Muscle layer of colon (tissue), 2 donors: ENCODE results near the gene ANK2.
"Not testable (repeated sequence)": the region's sequence is repeated elsewhere in the genome, so short reads cannot be mapped to it uniquely, and the experiment has no call there.

ENCODE experiments used
- H3K27ac ChIP-seq: one replicate; pipeline ENCODE4 v1.7.0; 2013; ENCODE audit warnings: low read depth, mild to moderate bottlenecking, low read length, moderate library complexity
- H3K27me3 ChIP-seq, 2 donors: one replicate each; pipeline ENCODE4 v1.7.0; 2013; ENCODE audit warnings: low read length in 2 of 2, mild to moderate bottlenecking in 2 of 2; ENCODE audit not compliant: insufficient read depth in 2 of 2, control insufficient read depth in 1 of 2
- H3K36me3 ChIP-seq: one replicate; pipeline ENCODE4 v1.7.0; 2013; ENCODE audit warnings: mild to moderate bottlenecking, low read length; ENCODE audit not compliant: insufficient read depth
- H3K4me1 ChIP-seq: one replicate; pipeline ENCODE4 v1.7.0; 2013; ENCODE audit warnings: mild to moderate bottlenecking, low read length; ENCODE audit not compliant: insufficient read depth
- H3K4me3 ChIP-seq, 2 donors: one replicate each; pipeline ENCODE4 v1.7.0; 2013; ENCODE audit warnings: low read length in 2 of 2, low read depth in 1 of 2, mild to moderate bottlenecking in 1 of 2, moderate library complexity in 1 of 2
- H3K9ac ChIP-seq: one replicate; pipeline ENCODE4 v1.7.0; 2013; ENCODE audit warnings: low read length
- H3K9me3 ChIP-seq: one replicate; pipeline ENCODE4 v1.7.0; 2013; ENCODE audit warnings: mild to moderate bottlenecking, low read length
- donor health status: abdominal sarcoma.
- donor health status: Adenocarcinoma of cecum.

The ANK2 gene

DNA sequence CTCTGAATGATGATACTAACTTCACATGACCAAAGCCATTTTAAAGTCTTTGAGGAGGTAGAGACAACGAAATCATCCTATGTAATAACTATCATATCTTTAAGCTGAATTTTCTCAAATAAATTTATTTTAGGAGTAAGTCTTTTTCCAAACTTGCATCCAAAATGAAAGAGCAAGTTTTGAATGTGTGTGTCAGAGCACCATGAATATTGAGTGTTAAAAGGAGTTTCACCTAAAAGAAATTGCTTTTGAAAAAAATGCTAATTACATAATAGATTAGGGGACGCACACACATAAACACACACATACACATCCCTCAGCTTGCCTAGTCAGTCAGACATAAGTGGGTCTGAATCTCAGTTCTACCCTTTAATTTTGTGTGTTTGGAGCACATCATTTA, 1.9 kb downstream of the ANK2 start:
- no peaks in the 10 kb centered on the region for H3K9me3 ChIP-seq
- no peaks in the 10 kb centered on the region for H3K36me3 ChIP-seq
- no peak overlapping the region for H3K4me3 ChIP-seq
- H3K9ac ChIP-seq = no peak overlapping the region
- no peak overlapping the region for H3K27ac ChIP-seq
- no peaks in the 10 kb centered on the region for H3K27me3 ChIP-seq
- peaks cover 8% of the 10 kb centered on the region for H3K4me1 ChIP-seq

- no peaks in the 10 kb centered on the region for H3K9me3 ChIP-seq
- no peak overlapping the region for H3K27ac ChIP-seq
- H3K9ac ChIP-seq = no peak overlapping the region
- H3K4me1 ChIP-seq = peaks cover 8% of the 10 kb centered on the region
- no peak overlapping the region for H3K4me3 ChIP-seq
- H3K36me3 ChIP-seq = no peaks in the 10 kb centered on the region
- no peaks in the 10 kb centered on the region for H3K27me3 ChIP-seq
These were observed 3.0 kb downstream of the ANK2 start for GRCh38 chr4:113052379-113052951.

DNA sequence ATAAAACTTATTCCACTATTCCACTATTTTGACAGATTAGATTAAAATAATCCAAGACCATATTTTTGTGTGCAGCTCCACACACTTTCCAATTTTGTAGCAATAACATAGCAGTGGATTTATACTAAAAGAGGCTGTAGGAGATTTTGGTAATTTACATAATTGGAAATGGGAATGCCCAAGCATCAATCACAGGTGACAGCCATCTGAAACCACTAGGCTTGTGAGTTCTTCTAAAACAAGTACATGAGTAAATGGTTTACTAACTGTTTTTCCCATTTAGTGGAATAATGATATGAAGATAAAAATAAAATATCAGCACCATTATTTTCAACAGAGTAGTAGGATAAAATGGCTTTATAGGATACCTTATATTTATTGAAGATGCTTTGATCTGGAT, 4.4 kb downstream of the ANK2 start:
- no peaks in the 10 kb centered on the region for H3K36me3 ChIP-seq
- no peak overlapping the region for H3K9ac ChIP-seq
- no peak overlapping the region for H3K27ac ChIP-seq
- H3K4me1 ChIP-seq = peaks cover 8% of the 10 kb centered on the region
- no peak overlapping the region for H3K4me3 ChIP-seq
- no peaks in the 10 kb centered on the region for H3K9me3 ChIP-seq
- H3K27me3 ChIP-seq = no peaks in the 10 kb centered on the region

DNA sequence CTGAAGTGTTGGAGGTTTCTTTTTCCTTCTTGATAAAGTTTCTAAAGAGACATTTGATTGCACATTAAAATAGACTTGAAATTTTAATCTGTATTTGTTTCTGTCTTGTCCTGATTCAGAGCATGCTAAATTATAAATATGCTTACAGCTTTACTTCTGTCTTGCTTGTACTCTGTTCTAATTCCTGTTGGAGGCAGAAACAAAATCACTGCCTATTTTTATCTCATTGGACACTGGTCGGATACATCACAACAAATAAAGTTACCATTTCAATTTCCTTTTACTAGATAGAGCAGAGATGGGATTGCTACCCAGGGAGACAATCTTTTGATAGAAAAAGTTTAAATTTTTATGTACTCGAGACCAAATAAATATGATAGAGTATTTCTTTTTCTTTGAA, 6.9 kb downstream of the ANK2 start:
- Histone ChIP-seq H3K36me3 (no peaks in the 10 kb centered on the region), H3K9me3 (no peaks in the 10 kb centered on the region), H3K4me1 (no peaks in the 10 kb centered on the region), H3K27me3 (no peaks in the 10 kb centered on the region), H3K4me3 (no peak overlapping the region), H3K27ac (no peak overlapping the region), H3K9ac (no peak overlapping the region)

DNA sequence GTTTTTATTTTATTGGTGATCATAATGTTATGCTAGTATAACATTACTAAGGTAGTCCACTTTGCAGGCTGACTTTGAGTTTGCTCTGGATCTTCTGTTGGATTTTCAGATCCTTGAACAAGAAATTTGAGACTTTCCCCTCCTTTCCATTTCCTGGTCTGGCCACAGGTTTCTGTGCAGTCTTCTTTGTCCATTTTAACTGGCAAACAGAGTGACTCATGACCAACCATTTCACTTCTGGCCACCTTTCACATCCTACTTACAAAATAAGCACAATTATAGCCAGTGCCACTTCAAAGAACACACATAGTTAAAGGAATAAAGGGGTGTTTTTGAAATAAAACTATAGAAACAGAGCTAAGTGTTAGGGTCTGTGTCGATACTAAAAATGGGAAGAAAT, 8.4 kb downstream of the ANK2 start:
- Histone ChIP-seq H3K9me3 (no peaks in the 10 kb centered on the region), H3K27me3 (no peaks in the 10 kb centered on the region), H3K27ac (no peak overlapping the region)

GRCh38 chr4:113059449-113060182, 10.2 kb downstream of the ANK2 start:
- Histone ChIP-seq H3K9ac (no peak overlapping the region), H3K27ac (no peak overlapping the region), H3K27me3 (no peaks in the 10 kb centered on the region), H3K9me3 (no peaks in the 10 kb centered on the region), H3K4me1 (no peaks in the 10 kb centered on the region), H3K36me3 (no peaks in the 10 kb centered on the region), H3K4me3 (no peak overlapping the region)

More for the DNA sequence above, 8.4 kb downstream of the ANK2 start:
- Histone ChIP-seq H3K36me3 (no peaks in the 10 kb centered on the region), H3K9ac (no peak overlapping the region), H3K4me1 (no peaks in the 10 kb centered on the region), H3K4me3 (no peak overlapping the region)

DNA sequence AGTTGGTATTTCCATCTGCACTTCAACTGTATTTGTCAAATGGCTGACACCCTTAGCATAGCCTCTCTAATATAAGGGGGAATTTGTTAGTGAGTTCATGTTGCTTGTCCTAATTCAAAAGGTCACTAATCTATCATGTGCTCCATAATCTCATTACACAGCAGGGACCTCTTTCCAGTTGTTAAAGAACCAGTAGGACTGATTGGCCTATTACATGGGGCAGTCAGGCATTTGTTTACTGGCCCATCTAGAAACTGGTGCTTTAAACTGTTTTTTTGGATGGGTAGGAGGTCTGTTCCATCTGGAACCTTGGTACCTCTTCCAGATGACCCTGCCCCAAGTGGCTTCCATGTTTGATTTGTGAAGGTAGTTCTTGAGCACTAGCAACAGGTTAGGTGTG, 11.4 kb downstream of the ANK2 start:
- no peak overlapping the region for H3K9ac ChIP-seq
- H3K4me3 ChIP-seq = no peak overlapping the region
- H3K27me3 ChIP-seq = no peaks in the 10 kb centered on the region
- H3K36me3 ChIP-seq = no peaks in the 10 kb centered on the region
- no peaks in the 10 kb centered on the region for H3K4me1 ChIP-seq
- no peak overlapping the region for H3K27ac ChIP-seq
- no peaks in the 10 kb centered on the region for H3K9me3 ChIP-seq

DNA sequence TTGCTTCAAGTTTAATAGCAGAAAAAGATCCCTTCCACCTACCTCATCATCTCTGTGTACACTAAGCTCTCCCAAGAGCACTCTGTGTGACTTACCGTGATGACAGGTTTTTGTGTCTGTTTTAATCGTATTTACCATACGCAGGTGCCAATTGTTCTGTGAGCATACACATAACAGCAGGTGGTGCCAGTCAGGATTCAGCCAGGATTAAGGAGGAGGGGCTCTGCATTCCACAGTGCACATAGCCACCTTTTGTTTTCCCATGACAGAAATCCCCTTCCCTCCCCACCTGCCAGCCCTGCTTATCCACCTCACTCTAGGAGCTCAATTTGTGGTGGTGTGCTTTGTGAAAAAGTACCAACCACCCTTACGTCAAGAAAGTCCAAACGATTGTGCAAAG, 14.8 kb downstream of the ANK2 start:
- no peaks in the 10 kb centered on the region for H3K9me3 ChIP-seq
- no peaks in the 10 kb centered on the region for H3K4me1 ChIP-seq
- H3K27me3 ChIP-seq = no peaks in the 10 kb centered on the region
- no peaks in the 10 kb centered on the region for H3K36me3 ChIP-seq
- no peak overlapping the region for H3K27ac ChIP-seq
- no peak overlapping the region for H3K4me3 ChIP-seq
- no peak overlapping the region for H3K9ac ChIP-seq

DNA sequence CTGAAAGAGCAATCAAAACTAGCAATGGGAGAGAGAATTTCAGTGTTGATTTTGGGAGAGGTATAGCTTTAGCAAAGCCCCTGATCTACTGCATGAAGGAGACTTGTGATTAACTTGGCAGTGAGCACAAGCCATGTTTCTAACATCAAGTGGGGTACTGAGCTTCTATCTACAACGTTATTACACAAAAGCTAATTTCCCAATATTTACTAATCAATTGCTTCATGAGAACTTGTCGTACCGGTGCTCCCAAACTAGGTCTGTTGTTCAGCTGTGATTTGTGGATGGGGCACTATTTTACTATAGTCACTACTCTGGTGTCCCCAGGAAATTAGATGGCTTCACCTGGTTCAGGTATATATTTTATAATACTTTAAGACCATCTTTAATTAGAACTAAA, 16.2 kb downstream of the ANK2 start:
- no peaks in the 10 kb centered on the region for H3K4me1 ChIP-seq
- H3K9ac ChIP-seq = no peak overlapping the region
- H3K27me3 ChIP-seq = no peaks in the 10 kb centered on the region
- no peaks in the 10 kb centered on the region for H3K9me3 ChIP-seq
- H3K27ac ChIP-seq = no peak overlapping the region
- no peaks in the 10 kb centered on the region for H3K36me3 ChIP-seq
- H3K4me3 ChIP-seq = no peak overlapping the region

- H3K9me3 ChIP-seq, H3K36me3 ChIP-seq, H3K4me3 ChIP-seq, H3K9ac ChIP-seq, H3K27me3 ChIP-seq, H3K27ac ChIP-seq, H3K4me1 ChIP-seq: not testable (repeated sequence)
These were observed 19.3 kb downstream of the ANK2 start for GRCh38 chr4:113068771-113069170.

DNA sequence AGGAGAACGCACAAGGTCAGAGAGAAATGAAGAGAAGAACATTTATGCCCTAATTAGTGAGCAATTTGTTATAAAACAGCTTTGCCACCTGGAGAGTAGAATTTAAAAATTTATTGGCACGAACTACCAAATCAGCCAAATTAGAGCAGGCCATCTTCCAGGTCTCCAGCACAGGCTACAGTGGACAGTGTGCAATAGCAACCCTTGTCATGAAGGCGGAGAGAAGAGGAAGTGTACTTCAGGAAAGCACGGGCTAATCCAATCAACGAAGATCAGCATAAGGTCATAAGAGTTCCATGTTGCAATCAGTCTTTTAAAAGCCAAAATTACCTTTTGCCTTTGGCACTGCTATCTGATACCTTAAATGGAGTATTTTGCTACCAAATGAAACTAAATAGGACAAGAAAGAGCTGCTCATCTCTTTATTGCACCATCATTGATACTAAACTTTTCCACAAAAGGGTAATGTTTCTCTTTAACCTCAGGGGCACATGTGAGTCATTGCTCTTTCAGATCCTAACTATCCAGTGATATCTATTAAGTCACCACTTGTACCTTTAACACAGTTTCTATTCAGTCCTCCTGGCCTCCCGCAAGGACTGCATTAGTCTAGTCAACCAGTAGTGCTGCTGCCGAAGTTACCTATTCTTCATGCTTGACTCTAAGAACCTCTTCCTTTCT, 19.9 kb downstream of the ANK2 start:
- H3K27ac ChIP-seq = no peak overlapping the region
- H3K4me3 ChIP-seq = no peak overlapping the region
- no peaks in the 10 kb centered on the region for H3K36me3 ChIP-seq
- H3K4me1 ChIP-seq = no peaks in the 10 kb centered on the region
- H3K9me3 ChIP-seq = no peaks in the 10 kb centered on the region
- no peaks in the 10 kb centered on the region for H3K27me3 ChIP-seq
- H3K9ac ChIP-seq = no peak overlapping the region

DNA sequence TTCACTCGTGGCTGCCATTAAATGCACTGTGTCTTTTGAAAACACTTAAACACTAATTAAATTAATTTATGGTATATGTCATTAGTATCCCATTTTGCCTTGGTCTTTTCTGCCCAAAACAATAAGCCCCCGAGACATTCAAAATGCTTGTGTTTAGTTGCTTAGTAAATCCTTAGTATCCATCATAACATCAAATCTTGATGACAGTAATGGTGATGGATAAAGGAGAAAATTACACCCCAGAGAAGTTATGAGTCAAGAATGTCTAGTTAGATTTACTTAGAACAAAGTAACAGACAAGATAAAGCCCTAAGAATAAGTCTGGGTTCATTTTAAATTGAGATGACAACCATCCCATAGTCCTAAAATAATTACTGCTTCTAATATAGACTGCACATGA, 21.3 kb downstream of the ANK2 start:
- Histone ChIP-seq H3K36me3 (no peaks in the 10 kb centered on the region), H3K9me3 (no peaks in the 10 kb centered on the region), H3K4me3 (no peak overlapping the region), H3K27me3 (no peaks in the 10 kb centered on the region), H3K27ac (no peak overlapping the region), H3K4me1 (no peaks in the 10 kb centered on the region), H3K9ac (no peak overlapping the region)
